GM12874 (cell line): ENCODE results near the gene RETSAT.

Experiments used
- TF ChIP-seq, protein P1 (sequence below): IDR thresholded peaks from 2 replicates; pipeline ENCODE4 v1.5.1; 2011; ENCODE audit warnings: low read depth, mild to moderate bottlenecking, control low read depth, low read length, moderate library complexity; ENCODE audit not compliant: insufficient read depth

The RETSAT gene

DNA sequence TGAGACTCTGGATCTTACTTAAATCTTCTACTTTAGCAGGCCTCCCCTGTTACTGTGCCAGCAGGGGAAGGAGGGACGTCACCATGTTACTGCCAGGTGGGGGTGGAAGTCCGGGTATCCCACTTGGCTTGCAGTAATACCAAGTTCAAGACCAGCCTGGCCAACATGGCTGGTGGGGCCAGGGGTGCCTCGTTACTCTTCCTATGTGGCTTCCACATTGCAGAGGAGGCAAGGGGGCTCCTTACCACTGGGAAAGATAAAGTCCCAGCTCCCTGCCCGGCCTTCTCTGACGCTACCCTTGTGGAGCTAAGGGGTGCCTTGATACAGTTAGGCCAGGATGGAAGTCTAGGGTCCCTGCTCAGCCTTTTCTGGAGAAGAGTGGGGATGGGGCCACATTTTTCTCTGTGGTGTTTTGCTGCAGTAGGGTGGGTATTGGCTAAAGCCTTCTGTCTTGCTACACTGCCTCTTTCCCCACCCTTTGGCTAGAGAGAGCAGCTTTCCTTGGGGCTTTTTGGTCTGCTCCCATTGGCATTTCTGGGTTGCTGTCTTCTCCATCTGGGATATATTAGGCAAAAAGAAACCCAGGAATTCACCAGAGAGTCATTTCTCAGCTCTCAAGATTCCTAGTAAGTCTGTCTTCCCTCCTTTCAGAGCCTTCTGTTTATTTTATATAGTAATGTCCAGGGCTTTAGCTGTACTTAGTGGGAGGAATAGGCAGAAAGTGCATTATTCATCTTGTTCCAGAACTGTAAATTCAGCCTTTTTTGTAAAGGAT is 22.1 kb upstream of the RETSAT start:
- TF ChIP-seq, protein P1, sequence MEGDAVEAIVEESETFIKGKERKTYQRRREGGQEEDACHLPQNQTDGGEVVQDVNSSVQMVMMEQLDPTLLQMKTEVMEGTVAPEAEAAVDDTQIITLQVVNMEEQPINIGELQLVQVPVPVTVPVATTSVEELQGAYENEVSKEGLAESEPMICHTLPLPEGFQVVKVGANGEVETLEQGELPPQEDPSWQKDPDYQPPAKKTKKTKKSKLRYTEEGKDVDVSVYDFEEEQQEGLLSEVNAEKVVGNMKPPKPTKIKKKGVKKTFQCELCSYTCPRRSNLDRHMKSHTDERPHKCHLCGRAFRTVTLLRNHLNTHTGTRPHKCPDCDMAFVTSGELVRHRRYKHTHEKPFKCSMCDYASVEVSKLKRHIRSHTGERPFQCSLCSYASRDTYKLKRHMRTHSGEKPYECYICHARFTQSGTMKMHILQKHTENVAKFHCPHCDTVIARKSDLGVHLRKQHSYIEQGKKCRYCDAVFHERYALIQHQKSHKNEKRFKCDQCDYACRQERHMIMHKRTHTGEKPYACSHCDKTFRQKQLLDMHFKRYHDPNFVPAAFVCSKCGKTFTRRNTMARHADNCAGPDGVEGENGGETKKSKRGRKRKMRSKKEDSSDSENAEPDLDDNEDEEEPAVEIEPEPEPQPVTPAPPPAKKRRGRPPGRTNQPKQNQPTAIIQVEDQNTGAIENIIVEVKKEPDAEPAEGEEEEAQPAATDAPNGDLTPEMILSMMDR, result no peak

DNA sequence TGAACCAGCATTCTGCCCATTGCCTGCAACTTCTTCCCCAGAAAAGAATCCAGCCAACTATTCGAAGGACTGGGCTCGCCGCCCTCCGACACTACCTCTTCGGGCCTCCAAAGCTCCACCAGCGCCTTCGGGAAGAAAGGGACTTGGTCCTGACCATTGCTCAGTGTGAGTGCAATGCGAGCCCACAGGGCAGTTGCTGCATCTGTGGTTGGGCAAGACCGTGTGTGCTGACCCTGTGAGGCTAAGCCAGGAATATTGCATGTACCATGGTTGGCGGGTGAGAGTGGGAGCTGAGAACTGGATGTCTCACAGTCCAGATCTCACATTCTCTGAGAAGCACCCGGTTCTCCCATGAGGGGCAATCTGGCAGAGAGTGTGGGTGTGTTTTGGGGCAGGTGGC is 16.7 kb upstream of the RETSAT start:
- TF ChIP-seq, protein P1, result no peak

DNA sequence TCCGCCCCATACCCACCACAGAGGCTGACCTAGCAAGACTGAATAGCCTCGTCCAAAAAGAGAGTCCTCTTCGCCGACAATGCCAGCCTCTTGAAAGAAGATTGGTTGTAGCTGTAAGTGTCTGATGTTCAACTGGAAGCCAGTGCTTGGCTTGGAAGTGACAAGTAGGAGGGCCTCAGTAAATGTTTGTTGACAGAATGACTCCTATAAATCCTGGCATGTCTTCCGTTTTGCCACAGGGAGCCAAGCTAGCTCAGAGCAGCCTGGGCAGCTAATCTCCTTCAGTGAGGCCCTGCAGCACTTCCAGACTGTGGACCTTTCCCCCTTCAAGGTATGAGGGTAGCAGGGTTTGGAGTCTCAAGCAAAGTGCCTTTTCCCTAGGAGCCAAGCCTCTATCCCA is 15.2 kb upstream of the RETSAT start:
- TF ChIP-seq, protein P1, result no peak

DNA sequence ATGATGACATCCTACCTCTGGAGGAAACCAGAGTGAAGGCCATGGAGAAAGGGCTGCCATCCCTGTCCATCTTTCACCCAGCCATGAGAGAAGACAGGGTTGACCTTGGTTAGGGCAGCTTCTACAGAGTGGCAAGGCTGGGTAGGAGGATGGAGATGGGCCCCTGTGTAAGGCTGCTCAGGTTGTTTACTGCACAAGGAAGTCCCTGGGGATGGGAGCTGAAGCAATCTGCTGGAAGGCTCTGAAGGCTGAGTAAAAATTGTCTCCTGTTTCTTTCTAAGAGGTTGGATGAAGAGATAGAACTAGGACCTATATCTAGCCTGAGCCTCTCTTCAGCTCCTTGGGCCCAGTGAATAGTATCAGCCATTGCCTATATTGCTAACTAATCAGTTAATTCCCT is 14.6 kb upstream of the RETSAT start:
- TF ChIP-seq, protein P1, result no peak

DNA sequence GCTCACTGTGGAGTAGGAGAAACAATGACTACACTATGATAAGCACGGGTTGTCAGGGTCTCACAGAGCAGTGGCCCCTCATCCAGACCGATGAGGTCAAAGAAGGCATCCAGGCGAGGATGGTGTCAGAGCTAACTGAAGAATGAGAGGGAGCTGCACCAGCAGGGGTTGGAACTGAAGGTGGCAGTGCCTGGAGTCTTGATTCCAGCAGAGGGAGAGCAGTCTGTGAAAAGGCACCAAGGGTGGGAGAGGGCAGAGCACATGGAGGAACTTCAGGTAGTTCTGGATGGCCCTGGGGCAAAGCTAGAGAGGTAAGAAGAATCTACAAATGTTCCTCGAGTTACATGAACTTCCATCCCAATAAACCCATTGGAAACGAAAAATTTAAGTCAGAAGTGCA is 12.9 kb upstream of the RETSAT start:
- TF ChIP-seq, protein P1, result no peak

DNA sequence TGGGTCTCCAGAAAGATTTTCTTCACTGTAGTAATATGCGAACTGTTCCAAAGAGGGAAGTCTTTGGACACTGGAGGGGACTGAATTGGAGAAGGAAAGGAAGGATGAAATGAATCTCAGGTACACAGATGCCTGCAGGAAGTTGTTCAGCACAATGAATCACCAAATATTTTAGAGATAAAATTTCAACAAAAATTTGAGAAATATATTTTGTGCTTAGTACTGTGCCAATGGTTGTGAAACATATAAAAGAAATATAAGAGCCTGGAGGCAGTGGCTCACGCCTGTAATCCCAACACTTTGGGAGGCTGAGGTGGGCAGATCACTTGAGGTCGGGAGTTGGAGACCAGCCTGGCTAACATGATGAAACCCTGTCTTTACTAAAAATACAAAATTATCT is 3.4 kb upstream of the RETSAT start:
- TF ChIP-seq, protein P1, result no peak

DNA sequence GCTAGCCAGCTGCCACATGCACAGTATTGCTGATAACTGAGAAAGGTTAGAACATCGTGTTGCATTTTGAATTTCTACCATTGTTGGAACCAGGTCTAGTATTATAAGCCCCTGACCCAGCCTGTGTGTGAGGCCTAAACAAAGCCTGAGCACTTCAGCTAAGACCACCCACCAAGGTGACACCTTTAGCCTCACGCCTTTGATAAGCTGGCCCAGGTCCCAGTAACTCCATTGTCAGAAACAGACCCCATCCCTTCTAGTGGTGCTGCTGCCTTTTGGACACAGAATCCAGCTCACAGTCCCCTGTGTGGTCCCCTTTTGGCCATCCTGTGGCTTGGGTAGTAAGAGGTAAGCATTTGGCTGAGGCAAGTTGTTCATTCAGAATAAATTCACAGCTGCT is 1.9 kb upstream of the RETSAT start:
- TF ChIP-seq, protein P1, result no peak
